HepG2 (cell line): ENCODE results near the gene SIX5. TPM values are rescaled to one million over a fixed set of nuclear protein-coding genes. Genes with fewer than 3 reads are reported as not detected.
A peak's percentile ranks its signal among the peaks of the same experiment; 100 is the strongest.

Experiments used
- HDAC6 ChIP-seq: fragments of 200-600 bp; sonication (generic); IDR thresholded peaks from 2 replicates; pipeline ENCODE4 v1.7.0; 2017; ENCODE audit warnings: mild to moderate bottlenecking, antibody characterized with exemption, low read length, low read depth
- HNF4A ChIP-seq: sonication (generic); formaldehyde crosslinking; IDR thresholded peaks from 2 replicates; pipeline ENCODE4 v1.4.0; 2020; ENCODE audit warnings: missing genetic modification reagents
- JDP2 ChIP-seq: sonication (generic); formaldehyde crosslinking; IDR thresholded peaks from 2 replicates; pipeline ENCODE4 v1.8.1; 2022; ENCODE audit warnings: missing genetic modification reagents, borderline replicate concordance
- MBNL3 ChIP-seq: fragments of 250-450 bp; sonication (Bioruptor Pico); conservative IDR thresholded peaks from 2 replicates; pipeline ENCODE4 v1.8.0; 2022; ENCODE audit warnings: mild to moderate bottlenecking, inconsistent platforms
- MTERF4 ChIP-seq: sonication (generic); formaldehyde crosslinking; IDR thresholded peaks from 2 replicates; pipeline ENCODE4 v1.8.0; 2023; ENCODE audit warnings: mild to moderate bottlenecking, missing genetic modification reagents
- MTF1 ChIP-seq: sonication (generic); formaldehyde crosslinking; IDR thresholded peaks from 2 replicates; pipeline ENCODE4 v1.5.0; 2020; ENCODE audit warnings: missing genetic modification reagents
- PHF5A ChIP-seq: IDR thresholded peaks from one replicate; pipeline ENCODE4 v1.6.1; 2018; ENCODE audit warnings: low read depth, missing genetic modification reagents; ENCODE audit not compliant: unreplicated experiment
- PRDM15 ChIP-seq: sonication (generic); formaldehyde crosslinking; IDR thresholded peaks from 2 replicates; pipeline ENCODE4 v1.4.0; 2020; ENCODE audit warnings: missing genetic modification reagents
- SMAD9 ChIP-seq: sonication (generic); formaldehyde crosslinking; IDR thresholded peaks from 2 replicates; pipeline ENCODE4 v1.5.1; 2020; ENCODE audit warnings: mild to moderate bottlenecking, missing genetic modification reagents
- TEF ChIP-seq: sonication (generic); formaldehyde crosslinking; IDR thresholded peaks from 2 replicates; pipeline ENCODE4 v1.5.0; 2020; ENCODE audit warnings: missing genetic modification reagents
- THAP9 ChIP-seq: sonication (generic); formaldehyde crosslinking; IDR thresholded peaks from 2 replicates; pipeline ENCODE4; 2020; ENCODE audit warnings: missing genetic modification reagents, mild to moderate bottlenecking, borderline replicate concordance
- ZMYM3 ChIP-seq: sonication (generic); formaldehyde crosslinking; IDR thresholded peaks from 2 replicates; pipeline ENCODE4 v1.5.1; 2020; ENCODE audit warnings: mild to moderate bottlenecking, missing genetic modification reagents
- ZNF337 ChIP-seq: sonication (generic); formaldehyde crosslinking; IDR thresholded peaks from 2 replicates; pipeline ENCODE4 v1.5.1; 2020; ENCODE audit warnings: missing genetic modification reagents, low read depth, mild to moderate bottlenecking, borderline replicate concordance
- ZNF816 ChIP-seq: sonication (generic); formaldehyde crosslinking; IDR thresholded peaks from 2 replicates; pipeline ENCODE4 v1.8.0; 2022; ENCODE audit warnings: missing genetic modification reagents, mild to moderate bottlenecking, borderline replicate concordance
- polyA plus RNA-seq, 8 experiments: library from polyadenylated mRNA; depleted of rRNA in 3 of 8; stranded (reverse) in 7 of 8; unstranded in 1 of 8; fragments of >200 nt; fragmentation: Illumina TruSeq in 4 of 8; extraction: Trizol in 4 of 8; gene quantifications; 2 replicates each; pipeline versions ENCODE4 v1.2.1 to v1.2.3, GENCODE V29; 2011 to 2016; ENCODE audit warnings: low read depth in 4 of 8, missing spikeins in 1 of 8, mixed read lengths in 1 of 8; ENCODE audit not compliant: insufficient read depth in 1 of 8
- total RNA-seq, 5 experiments: library from RNA; depleted of rRNA; stranded (reverse); fragments of >200 nt; fragmentation: Illumina TruSeq; extraction: Trizol; gene quantifications; 2 replicates each; pipeline ENCODE4 v1.2.3, GENCODE V29; 2016; ENCODE audit warnings: low read depth in 1 of 5

SIX5 gene
- total and polyA plus RNA-seq, 2 of the 13 experiments (the other 11 are each of a cell fraction or from before 2014, with no cell fraction given) = 7.7 to 10.5 TPM

- TF ChIP-seq ZNF337 (CRISPR knock-in tag) = no peak; the same call in 1 of the 2 replicates
- TF ChIP-seq ZMYM3 (CRISPR knock-in tag) = 0 out of 2 replicates have a peak, but pooled peaks have one; percentile 30
- TF ChIP-seq PRDM15 (CRISPR knock-in tag) = peak; percentile 55; the same call in 1 of the 2 replicates
- peak; percentile 88 for TF ChIP-seq PHF5A (CRISPR knock-in tag)
- peak; percentile 51; the same call in 1 of the 2 replicates for TF ChIP-seq THAP9 (CRISPR knock-in tag)
- peak; percentile 36; the same call in 1 of the 2 replicates for TF ChIP-seq HNF4A (CRISPR knock-in tag)
- no peak for TF ChIP-seq SMAD9 (CRISPR knock-in tag)
- TF ChIP-seq JDP2 = no peak
- 0 out of 2 replicates have a peak, but pooled peaks have one; percentile 3 for TF ChIP-seq ZNF816 (CRISPR knock-in tag)
- TF ChIP-seq MTF1 (CRISPR knock-in tag) = no peak
- TF ChIP-seq MBNL3 (CRISPR knock-in tag) = no peak
- no peak for TF ChIP-seq HDAC6
- no peak for TF ChIP-seq MTERF4 (CRISPR knock-in tag)
- peak; percentile 38; the same call in 1 of the 2 replicates for TF ChIP-seq TEF (CRISPR knock-in tag)
Observed at GRCh38 chr19:45768984-45769782, at the start of gene SIX5 (continued).
